HG02571 (cell line): ENCODE data around the gene COL17A1.

Experiments
- ATAC-seq: cut with Tn5 transposase; IDR thresholded peaks from one replicate; pipeline ENCODE4 v1.9.1; 2021; ENCODE audit warnings: mild to moderate bottlenecking, moderate library complexity; ENCODE audit not compliant: unreplicated experiment

The COL17A1 gene

DNA sequence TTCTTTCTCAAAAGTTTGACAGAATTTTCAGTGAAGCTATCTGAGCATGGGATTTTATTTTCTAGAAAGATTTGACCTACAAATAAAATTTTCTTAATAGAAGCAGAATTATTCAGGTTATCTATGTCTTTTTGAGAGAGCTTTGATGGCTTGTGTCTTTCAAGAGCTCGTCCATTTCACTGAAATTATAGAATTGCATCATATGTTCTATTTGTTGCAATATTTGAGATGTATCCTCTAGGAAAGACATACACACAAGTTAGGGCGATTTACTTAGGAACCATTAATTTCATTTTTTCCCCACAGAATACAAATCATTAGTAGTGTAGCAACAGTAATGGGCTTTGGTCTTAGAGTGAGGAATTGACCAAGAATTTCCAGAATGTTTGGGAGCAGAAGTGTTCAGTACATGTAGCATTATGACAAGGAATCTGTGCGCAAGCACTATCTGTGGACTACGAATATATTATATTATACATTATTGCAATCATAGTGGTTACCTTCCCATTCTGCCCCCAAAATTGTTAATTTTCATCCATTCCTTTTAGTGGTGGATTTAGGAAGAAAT, 12.8 kb upstream of the COL17A1 start:
- ATAC-seq = no peak

DNA sequence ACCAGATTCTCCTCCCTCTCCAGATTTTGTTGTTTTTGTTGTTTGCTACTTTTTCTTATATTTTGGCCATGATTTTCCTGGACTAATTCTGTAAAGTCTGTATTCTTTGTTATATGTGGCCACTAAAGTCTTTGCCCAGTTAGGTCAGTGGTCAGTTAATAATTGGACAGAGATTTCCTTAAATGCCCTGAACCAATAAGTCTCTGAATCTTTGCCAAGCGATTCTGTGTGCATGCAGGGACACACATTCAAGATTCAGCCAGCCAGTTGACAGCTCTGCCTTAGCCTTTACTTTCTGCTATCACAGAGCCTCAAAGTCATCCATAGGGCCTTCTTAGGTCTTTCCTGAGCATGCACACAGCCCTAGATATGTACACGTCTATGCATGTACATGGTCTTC, 11.0 kb upstream of the COL17A1 start:
- ATAC-seq = no peak

DNA sequence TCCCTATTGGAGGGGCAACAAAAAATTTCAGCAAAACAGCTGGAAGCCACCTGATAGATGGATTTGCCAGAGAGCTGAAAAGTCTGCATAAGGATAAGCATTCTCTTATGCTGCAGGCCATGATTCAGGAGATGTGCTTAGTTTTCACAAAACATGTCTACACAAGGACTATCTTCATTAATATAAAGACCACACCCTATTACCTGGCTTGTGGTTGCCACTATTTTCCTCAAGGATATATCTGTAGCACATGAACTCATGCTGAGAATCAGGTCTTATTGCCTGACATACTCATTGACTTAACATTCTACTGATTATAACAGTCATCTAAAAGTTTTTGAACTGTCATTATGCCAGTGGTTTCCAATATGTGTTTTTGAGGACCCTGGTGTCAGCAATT, 7.1 kb upstream of the COL17A1 start:
- ATAC-seq = no peak

DNA sequence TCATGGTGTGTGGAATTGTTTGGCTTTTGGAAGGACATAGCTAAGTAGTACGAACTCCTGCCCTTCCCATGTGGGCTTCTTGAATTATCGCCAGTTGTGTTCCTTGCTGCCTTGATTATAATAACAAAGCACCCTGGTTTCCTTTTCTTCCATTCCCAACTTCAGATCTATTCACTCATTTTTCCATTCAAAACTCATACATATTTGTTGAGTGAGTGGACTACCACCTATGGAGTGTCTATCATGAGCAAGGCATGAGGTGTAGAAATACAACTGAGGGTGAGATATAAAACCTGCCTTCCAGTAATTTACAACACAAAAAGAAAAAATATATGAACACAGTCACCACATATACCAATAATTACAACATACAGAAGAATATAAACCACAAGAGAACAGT, 4.9 kb upstream of the COL17A1 start:
- ATAC-seq = no peak

- no peak for ATAC-seq
These were observed 3.9 kb upstream of the COL17A1 start for GRCh38 chr10:104089621-104090020.

GRCh38 chr10:104088239-104088638, 2.6 kb upstream of the COL17A1 start:
- no peak for ATAC-seq

- no peak for ATAC-seq
These were observed 1.1 kb downstream of the COL17A1 start for GRCh38 chr10:104084482-104085142.

DNA sequence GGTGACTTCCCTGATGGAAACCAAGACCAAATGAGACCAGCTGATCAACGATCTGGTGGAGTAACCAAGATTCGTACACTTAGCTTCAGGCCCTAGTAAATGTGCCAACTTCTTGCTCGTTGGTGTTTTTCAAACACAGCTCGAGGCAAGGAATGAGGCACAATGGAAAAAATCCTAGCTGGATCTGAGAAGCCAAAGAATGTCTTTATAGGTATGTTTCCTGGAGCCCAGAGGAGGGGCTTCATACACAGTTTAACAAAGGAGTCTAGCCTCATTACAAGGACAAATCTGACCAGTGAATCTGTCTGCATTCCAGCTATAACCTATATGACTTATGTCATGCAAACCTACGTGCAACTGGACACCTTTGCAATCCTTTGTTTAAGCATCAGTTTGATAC, 3.7 kb downstream of the COL17A1 start:
- no peak for ATAC-seq

GRCh38 chr10:104080762-104081161, 4.9 kb downstream of the COL17A1 start:
- ATAC-seq = no peak

GRCh38 chr10:104077663-104078151, 8.0 kb downstream of the COL17A1 start:
- ATAC-seq = no peak

DNA sequence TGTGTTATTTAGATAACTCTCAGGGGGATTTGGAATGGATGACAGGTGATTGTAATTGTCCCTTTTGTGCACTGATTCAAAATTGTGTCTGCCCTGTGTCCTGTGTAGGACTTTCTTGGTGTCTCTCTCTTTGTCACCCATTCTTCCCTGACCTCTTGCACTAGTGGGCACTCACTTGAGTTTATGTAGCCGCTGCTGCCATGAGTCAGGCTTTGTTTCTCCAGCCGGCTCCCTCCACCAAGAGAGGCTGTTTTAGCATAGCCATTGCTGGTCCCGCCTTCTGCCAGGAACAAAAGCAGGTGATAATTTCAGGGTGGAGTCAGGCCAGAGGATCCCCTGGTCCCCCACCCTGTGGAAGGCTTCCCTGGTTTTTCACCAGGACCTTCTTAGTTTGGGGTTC, 8.4 kb downstream of the COL17A1 start:
- ATAC-seq = no peak

DNA sequence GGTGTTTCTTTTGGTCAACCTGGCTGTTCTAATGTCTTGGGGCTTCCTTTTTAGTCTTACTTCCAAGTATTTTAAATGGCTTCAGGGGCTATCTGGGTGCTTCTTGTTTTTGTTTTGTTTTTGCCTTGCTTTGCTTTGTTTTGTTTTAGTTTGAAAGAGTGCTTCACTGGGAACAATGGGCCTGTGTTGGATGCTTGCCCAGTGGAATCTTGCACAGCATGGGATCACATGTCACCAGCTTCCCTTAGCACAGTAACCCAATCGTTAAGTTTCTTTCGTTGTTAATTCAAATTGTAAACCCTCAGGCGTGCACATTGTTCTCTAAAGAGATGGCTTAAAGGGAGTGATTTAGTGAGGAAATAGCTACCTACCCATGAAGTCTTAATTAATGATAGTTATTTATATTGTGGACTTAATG, 8.9 kb downstream of the COL17A1 start:
- no peak for ATAC-seq

DNA sequence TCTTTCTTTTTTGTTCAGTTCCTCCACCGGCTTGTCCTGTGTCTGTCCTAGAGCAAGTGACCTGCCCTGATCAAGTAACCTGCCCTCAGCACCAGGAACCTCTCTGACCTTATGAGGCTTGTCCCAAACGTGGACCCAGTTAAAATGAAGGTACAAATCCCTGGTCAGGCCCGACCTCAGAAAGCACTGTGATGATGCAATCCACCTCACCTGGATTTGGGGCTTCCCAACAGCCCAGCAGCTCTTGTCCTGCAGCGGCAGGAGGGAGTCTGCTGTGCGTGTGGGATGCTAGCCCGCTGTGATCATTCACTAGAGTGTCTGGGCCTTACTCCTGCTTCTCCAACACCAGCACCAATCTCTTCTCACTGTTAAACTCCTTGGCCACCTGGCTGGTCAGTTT, 11.2 kb downstream of the COL17A1 start:
- no peak for ATAC-seq

DNA sequence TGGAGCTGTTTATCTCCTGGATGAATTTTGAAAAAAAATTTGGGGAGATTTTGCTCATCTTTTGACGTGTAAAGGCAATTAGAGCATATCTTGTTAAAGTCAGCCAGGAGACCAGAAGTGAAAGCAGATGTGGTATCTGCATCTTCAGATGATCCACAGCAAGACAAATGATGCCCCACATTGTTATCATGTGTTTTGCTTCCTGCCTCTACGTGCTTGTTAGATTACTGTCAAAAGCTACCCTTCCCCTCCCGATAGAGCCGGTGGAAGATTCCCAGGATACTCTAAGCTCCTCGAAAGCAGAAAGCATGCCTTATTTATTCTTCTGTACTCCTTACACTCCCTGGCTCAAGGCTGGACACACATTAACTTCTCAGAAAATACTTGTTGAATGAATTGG, 12.9 kb downstream of the COL17A1 start:
- no peak for ATAC-seq

DNA sequence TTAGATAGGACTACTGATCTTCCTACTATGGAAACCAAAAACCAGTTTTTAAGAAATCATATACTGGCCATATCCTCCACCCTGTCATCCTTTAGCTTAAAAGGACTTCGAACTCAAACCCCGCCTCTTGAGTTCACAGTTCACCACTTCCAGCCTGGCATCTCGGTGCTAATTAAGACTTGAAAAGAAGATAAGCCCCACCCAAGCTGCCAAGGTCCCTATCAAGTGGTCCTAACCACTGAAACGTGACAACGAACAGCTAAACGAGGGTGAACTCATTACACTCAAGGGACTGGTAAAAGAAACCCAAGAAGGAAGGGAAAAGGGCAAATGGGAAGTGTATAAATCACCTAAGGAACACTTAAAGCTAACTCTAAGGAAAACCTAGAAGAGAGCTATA, 16.1 kb downstream of the COL17A1 start:
- no peak for ATAC-seq

DNA sequence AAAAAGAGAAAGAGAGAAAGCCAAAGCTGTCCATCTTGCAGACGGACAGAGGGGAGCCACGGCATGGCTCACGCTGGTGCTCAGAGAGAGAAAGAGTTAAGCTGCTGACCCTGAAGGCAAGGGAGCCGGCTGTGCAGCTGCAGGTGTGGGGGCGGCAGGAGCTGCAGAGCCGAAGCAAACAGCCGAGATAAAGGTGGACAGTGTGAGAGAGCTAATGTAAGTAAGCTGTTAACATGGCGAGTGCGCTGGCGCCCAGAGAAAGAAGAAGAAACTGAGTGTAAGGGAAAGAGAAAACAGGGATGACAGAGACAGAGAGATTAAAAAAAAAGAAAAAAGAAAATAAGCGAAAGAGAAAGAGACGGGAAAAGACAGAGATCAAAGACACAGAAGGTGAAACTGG, 18.2 kb downstream of the COL17A1 start:
- ATAC-seq = no peak

- no peak for ATAC-seq
These were observed 18.7 kb downstream of the COL17A1 start for GRCh38 chr10:104066945-104067344.

GRCh38 chr10:104065748-104066147, 19.9 kb downstream of the COL17A1 start:
- no peak for ATAC-seq

GRCh38 chr10:104061196-104061595, 24.5 kb downstream of the COL17A1 start:
- ATAC-seq = no peak

DNA sequence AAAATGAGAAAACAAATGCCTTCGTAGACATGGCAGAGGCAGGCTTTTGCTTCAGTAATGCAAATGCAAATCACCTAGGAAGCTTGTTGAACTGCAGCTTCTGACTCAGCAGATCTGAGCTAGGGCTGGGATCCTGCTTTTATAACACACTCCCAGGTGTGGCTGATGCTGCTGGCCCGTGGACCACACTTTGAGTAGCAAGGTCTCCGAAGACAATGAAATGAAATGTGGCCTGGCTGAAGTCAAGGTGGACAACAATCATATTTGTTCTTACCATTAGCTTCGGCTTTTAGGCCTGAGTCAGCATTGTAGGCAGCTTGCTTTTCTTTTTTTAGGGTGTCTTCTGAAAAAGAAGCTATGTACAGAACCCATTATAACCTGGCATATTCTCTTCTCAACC, 26.3 kb downstream of the COL17A1 start:
- ATAC-seq = no peak

GRCh38 chr10:104057717-104058116, 28.0 kb downstream of the COL17A1 start:
- ATAC-seq = no peak

- no peak for ATAC-seq
These were observed 28.9 kb downstream of the COL17A1 start for GRCh38 chr10:104056619-104057273.
